ENCODE results near the gene DEFB129.

DNA sequence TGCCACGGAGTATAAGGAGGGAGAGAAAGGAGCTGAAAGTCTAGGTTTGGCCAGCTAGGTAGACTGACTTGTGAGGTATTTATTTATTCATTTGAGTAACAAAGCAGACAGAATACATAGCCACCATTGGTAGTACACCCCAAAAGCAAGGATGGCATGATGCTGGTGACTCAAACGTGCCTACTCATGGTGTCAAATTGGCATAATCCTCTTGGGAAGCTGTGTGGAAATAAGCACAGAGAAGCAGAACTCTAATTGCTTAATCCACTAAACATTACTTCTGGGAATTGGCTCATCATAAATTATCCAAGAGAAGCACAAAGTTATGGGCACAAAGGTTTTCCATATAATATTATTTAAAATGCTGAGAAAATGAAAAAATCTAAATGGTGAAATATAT is 32.9 kb downstream of the DEFB129 start:
- TF ChIP-seq, protein P1, sequence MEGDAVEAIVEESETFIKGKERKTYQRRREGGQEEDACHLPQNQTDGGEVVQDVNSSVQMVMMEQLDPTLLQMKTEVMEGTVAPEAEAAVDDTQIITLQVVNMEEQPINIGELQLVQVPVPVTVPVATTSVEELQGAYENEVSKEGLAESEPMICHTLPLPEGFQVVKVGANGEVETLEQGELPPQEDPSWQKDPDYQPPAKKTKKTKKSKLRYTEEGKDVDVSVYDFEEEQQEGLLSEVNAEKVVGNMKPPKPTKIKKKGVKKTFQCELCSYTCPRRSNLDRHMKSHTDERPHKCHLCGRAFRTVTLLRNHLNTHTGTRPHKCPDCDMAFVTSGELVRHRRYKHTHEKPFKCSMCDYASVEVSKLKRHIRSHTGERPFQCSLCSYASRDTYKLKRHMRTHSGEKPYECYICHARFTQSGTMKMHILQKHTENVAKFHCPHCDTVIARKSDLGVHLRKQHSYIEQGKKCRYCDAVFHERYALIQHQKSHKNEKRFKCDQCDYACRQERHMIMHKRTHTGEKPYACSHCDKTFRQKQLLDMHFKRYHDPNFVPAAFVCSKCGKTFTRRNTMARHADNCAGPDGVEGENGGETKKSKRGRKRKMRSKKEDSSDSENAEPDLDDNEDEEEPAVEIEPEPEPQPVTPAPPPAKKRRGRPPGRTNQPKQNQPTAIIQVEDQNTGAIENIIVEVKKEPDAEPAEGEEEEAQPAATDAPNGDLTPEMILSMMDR (conservative IDR thresholded peaks at IDR 0.05; ENCODE audit: low read length) = no peak
- TF ChIP-seq EZH2phosphoT487 (IDR thresholded peaks at IDR 0.05; ENCODE audit: borderline replicate concordance, low read depth, low read length) = no peak

Measured in OCI-LY7 (cell line).